A673 (cell line): Measurements from ENCODE around the gene KCNIP4.

Experiments used
- EZH2 ChIP-seq: fragments of 200-600 bp; sonication (generic); IDR thresholded peaks from 2 replicates; pipeline ENCODE4 v1.6.1; 2017; ENCODE audit warnings: borderline replicate concordance, low read depth, mild to moderate bottlenecking, mixed read lengths, antibody characterized with exemption, low read length; ENCODE audit not compliant: poor library complexity, severe bottlenecking
- TF ChIP-seq, protein P1 (sequence below): fragments of 300-800, 200-600 bp; sonication (generic); conservative IDR thresholded peaks from 2 replicates; pipeline ENCODE4 v1.5.1; 2017; ENCODE audit warnings: low read depth, mild to moderate bottlenecking, antibody characterized with exemption, low read length, moderate library complexity, mixed read lengths

DNA sequence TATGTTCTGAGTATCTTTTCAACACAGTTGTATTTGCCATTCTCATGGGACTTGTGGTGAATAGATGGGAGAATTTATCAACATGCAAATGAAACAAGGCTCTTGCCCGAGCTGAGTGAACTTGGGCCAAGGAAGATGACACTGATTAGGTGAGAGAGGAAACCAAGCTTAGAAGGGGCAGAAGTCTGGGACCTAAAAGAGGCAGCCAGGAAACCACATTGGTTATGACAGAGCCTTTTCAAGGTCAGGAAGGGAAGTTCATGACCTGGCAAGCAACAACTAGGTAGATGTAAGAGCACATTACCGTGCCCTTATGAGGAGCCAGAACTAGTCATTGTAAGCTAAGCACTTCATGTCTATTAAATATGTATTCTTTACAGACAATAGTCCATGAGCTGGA is 658.0 kb downstream of the KCNIP4 start:
- TF ChIP-seq, protein P1, sequence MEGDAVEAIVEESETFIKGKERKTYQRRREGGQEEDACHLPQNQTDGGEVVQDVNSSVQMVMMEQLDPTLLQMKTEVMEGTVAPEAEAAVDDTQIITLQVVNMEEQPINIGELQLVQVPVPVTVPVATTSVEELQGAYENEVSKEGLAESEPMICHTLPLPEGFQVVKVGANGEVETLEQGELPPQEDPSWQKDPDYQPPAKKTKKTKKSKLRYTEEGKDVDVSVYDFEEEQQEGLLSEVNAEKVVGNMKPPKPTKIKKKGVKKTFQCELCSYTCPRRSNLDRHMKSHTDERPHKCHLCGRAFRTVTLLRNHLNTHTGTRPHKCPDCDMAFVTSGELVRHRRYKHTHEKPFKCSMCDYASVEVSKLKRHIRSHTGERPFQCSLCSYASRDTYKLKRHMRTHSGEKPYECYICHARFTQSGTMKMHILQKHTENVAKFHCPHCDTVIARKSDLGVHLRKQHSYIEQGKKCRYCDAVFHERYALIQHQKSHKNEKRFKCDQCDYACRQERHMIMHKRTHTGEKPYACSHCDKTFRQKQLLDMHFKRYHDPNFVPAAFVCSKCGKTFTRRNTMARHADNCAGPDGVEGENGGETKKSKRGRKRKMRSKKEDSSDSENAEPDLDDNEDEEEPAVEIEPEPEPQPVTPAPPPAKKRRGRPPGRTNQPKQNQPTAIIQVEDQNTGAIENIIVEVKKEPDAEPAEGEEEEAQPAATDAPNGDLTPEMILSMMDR, result no peak
- TF ChIP-seq EZH2, result no peak
